GM13977 (cell line): ENCODE data around the gene GOLGA6D.
"Not testable (repeated sequence)": the region's sequence is repeated elsewhere in the genome, so short reads cannot be mapped to it uniquely, and the experiment has no call there.

Source experiments
- DNase-seq: peaks from one replicate; pipeline ENCODE4 v3.0.0; 2012; ENCODE audit warnings: low spot score
- CTCF ChIP-seq: IDR thresholded peaks from 2 replicates; pipeline ENCODE4 v1.5.1; 2012; ENCODE audit warnings: mild to moderate bottlenecking, control low read depth; ENCODE audit not compliant: insufficient read depth; ENCODE audit errors: extremely low read depth, missing control alignments
- in situ Hi-C: fragments of 300-500 bp; cut with MboI; formaldehyde crosslinking; loops from one replicate; pipeline ENCODE4 v1.12.0; 2022; ENCODE audit warnings: low sequenced_read_pairs, low pct_unique_long_range_greater_than_20kb, mixed read lengths, inconsistent platforms; ENCODE audit not compliant: unreplicated experiment

Gene GOLGA6D

GRCh38 chr15:75327491-75327890, 44.9 kb downstream of the GOLGA6D start:
- DNase-seq, result no peak
- no peak for TF ChIP-seq CTCF
- in situ Hi-C loops, result no loop called here

- DNase-seq, result no peak
- no peak for TF ChIP-seq CTCF
- in situ Hi-C loops, result no loop called here
These were observed 46.1 kb downstream of the GOLGA6D start for GRCh38 chr15:75328493-75329314.

GRCh38 chr15:75329571-75329970, 46.9 kb downstream of the GOLGA6D start:
- TF ChIP-seq CTCF, result no peak
- no peak for DNase-seq
- in situ Hi-C loops, result no loop called here

- DNase-seq, in situ Hi-C loops: not testable (repeated sequence)
These were observed 49.5 kb downstream of the GOLGA6D start for GRCh38 chr15:75332093-75332492.

GRCh38 chr15:75333654-75334419, 51.2 kb downstream of the GOLGA6D start:
- in situ Hi-C loops, result not testable (repeated sequence)
- DNase-seq, result peak; percentile 20

- no peak for DNase-seq
- in situ Hi-C loops, result no loop called here
- TF ChIP-seq CTCF, result no peak
These were observed 52.7 kb downstream of the GOLGA6D start for GRCh38 chr15:75335313-75335704.

- TF ChIP-seq CTCF, result no peak
- peak; percentile 65 for DNase-seq
- in situ Hi-C loops, result no loop called here
These were observed 53.2 kb downstream of the GOLGA6D start, which contains the start of gene COMMD4 for GRCh38 chr15:75335705-75336355. Gene COMMD4, plus strand, starts transcription at chr15:75336063. Its CDS starts 27 bp downstream, at chr15:75336090.
